Kidney (tissue), 14 donors: ENCODE results near the gene LSAMP. TPM values are rescaled to one million over a fixed set of nuclear protein-coding genes. Genes with fewer than 3 reads are reported as not detected.

Experiments
- DNase-seq, 5 donors: peaks; one replicate each; pipeline ENCODE4 v3.0.0-alpha.2; 2013 to 2020
- FAIRE-seq: peaks from 2 replicates; lab custom pipeline; 2012; peaks lifted over from hg19 to GRCh38; lab: Jason Lieb, UNC
- H3K27ac ChIP-seq, 2 donors: one replicate each; pipeline ENCODE4 v1.7.0; 2013; ENCODE audit warnings: low read depth in 2 of 2, low read length in 2 of 2, inconsistent platforms in 1 of 2
- H3K27me3 ChIP-seq: one replicate; pipeline ENCODE4 v1.7.1; 2013; ENCODE audit warnings: low read length, inconsistent platforms; ENCODE audit not compliant: control insufficient read depth, insufficient read depth
- H3K36me3 ChIP-seq, 3 donors: one replicate each; pipeline versions ENCODE4 v1.7.0 to v1.7.1; 2013; ENCODE audit warnings: low read length in 3 of 3, control low read depth in 1 of 3, inconsistent platforms in 1 of 3; ENCODE audit not compliant: insufficient read depth in 3 of 3, control insufficient read depth in 2 of 3
- H3K4me1 ChIP-seq, 3 donors: one replicate each; pipeline versions ENCODE4 v1.7.0 to v1.7.1; 2013; ENCODE audit warnings: low read length in 3 of 3, inconsistent platforms in 1 of 3, low read depth in 1 of 3; ENCODE audit not compliant: control insufficient read depth in 2 of 3, insufficient read depth in 2 of 3
- H3K4me3 ChIP-seq, 3 donors: one replicate each; pipeline versions ENCODE4 v1.7.0 to v1.8.1; 2013; ENCODE audit warnings: low read length in 3 of 3, control low read depth in 1 of 3, inconsistent platforms in 1 of 3
- H3K9ac ChIP-seq, 3 donors: one replicate each; pipeline versions ENCODE4 v1.7.0 to v1.7.1; 2013; ENCODE audit warnings: low read length in 3 of 3, control low read depth in 1 of 3, inconsistent platforms in 1 of 3
- H3K9me3 ChIP-seq, 3 donors: one replicate each; pipeline versions ENCODE4 v1.7.0 to v1.7.1; 2013; ENCODE audit warnings: low read length in 3 of 3, control low read depth in 1 of 3, inconsistent platforms in 1 of 3; ENCODE audit not compliant: control insufficient read depth in 2 of 3, insufficient read depth in 1 of 3
- CTCF ChIP-seq: IDR thresholded peaks from 3 replicates; pipeline ENCODE4 v1.5.1; 2012; ENCODE audit warnings: mild to moderate bottlenecking, moderate library complexity, borderline replicate concordance; ENCODE audit not compliant: insufficient read depth; ENCODE audit errors: extremely low read depth
- intact Hi-C: fragments of 100-400 bp; cut with DNase I; formaldehyde crosslinking; loops from one replicate; pipeline ENCODE4 v1.11.1; 2022
- polyA plus RNA-seq: library from polyadenylated mRNA; stranded (reverse); fragments of 350-450 nt; fragmentation: Illumina TruSeq; extraction: RNeasy Lipid Tissue Mini Kit (QIAGEN cat#74804); gene quantifications from one replicate; pipeline ENCODE4 v1.2.3, GENCODE V29; 2014; ENCODE audit warnings: low read depth, low replicate concordance; ENCODE audit not compliant: insufficient read depth
- total RNA-seq: library from RNA; stranded (reverse); fragmentation: NEBNext Ultra II Directional; extraction: Animal tissue kit (Norgen Biotek cat#: 25700); gene quantifications from one replicate; pipeline ENCODE4 v1.2.1, GENCODE V29; 2021
- donor health status: control.
- donor health status: control.
- donor health status: control.
- donor health status: control.
- donor health status: control.
- donor health status: DM: yes; HTN: yes; CAD: no.
- donor health status: Normal renal cell carcinoma (clear cell type).

Gene LSAMP
- total and polyA plus RNA-seq, 2 donors from 2014 or later: 1.4 to 3.5 TPM

DNA sequence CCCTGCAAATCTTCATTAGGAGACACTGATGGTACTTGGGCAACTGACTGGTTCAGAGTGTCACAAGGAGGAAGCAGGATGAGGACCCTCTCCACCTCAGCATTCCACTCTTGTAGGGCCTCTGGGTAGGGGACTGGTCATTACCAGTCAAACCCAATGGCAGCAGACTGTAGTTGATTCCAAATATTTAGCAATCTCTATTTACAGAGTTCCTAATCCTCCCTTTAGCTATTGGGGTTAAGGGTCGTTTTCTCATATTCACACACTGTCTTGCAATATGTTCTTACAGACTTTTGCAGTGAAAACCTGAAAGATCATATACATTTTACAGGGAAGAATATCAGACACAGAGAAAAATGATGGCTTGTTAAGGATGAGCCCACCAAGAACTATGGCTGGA lies 424.3 kb downstream of the LSAMP start:
- Histone ChIP-seq H3K9me3 (no peaks in the 10 kb centered on the region), H3K36me3 (no peaks in the 10 kb centered on the region), H3K4me3 (no peak overlapping the region), H3K27ac (no peak overlapping the region), H3K27me3 (no peaks in the 10 kb centered on the region), H3K4me1 (no peaks in the 10 kb centered on the region), H3K9ac (no peak overlapping the region)
- no peak for TF ChIP-seq CTCF
- FAIRE-seq (no peak), DNase-seq (no peak)
- intact Hi-C loops: no loop called here

DNA sequence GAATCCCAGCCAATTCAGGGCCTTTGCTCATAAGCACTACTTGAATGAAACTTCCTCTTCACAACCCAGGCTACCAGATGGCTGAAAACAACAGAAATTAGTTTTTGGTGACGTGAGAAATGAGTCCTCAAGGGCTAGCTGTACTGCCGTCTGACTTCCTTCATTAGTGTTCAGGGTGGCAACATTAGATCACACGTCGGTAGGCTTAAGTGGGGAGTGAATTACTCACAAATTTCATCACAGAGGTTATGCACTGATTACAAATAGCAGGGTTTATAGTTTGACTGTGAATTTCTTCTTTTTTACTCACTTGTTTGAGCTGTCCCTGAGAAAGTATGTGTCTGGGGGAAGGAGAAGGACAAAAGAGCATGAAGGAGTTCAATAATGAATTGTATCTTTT lies 424.8 kb downstream of the LSAMP start:
- H3K4me1 ChIP-seq: no peaks in the 10 kb centered on the region
- no peak overlapping the region for H3K27ac ChIP-seq
- no peak for FAIRE-seq
- H3K9ac ChIP-seq: no peak overlapping the region
- no peak for TF ChIP-seq CTCF
- intact Hi-C loops: no loop called here
- DNase-seq: no peak
- H3K4me3 ChIP-seq: no peak overlapping the region
- H3K9me3 ChIP-seq: no peaks in the 10 kb centered on the region
- no peaks in the 10 kb centered on the region for H3K27me3 ChIP-seq
- no peaks in the 10 kb centered on the region for H3K36me3 ChIP-seq

DNA sequence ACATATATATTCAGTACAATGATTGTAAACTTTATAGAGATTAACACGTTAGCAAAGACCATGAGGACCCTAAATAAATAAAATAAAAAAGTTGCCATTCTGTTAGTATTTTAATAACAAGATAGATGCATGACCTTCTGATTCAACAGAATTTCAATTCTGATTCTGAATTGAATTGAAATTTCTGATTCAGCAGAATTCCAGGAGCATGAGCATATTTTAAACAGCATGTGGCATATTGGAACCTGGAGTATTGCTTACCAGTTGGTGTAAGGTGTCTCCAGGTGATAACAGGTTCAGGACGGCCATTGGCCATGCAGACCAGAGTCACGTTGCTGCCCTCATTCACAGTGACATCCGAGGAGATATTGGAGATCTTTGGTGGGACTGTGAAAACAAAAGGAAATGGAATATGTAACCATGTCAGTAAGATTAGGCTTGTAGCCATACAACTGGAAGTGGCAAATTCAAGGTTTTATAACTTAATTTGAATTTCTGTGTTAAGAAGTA lies 426.0 kb downstream of the LSAMP start:
- Histone ChIP-seq H3K36me3 (no peaks in the 10 kb centered on the region), H3K9ac (no peak overlapping the region), H3K4me3 (no peak overlapping the region), H3K4me1 (no peaks in the 10 kb centered on the region), H3K27ac (no peak overlapping the region), H3K9me3 (no peaks in the 10 kb centered on the region), H3K27me3 (no peaks in the 10 kb centered on the region)
- FAIRE-seq (no peak), DNase-seq (no peak)
- intact Hi-C loops: no loop called here
- TF ChIP-seq CTCF: no peak

- intact Hi-C loops: no loop called here
- Histone ChIP-seq H3K4me3 (no peak overlapping the region), H3K27me3 (no peaks in the 10 kb centered on the region), H3K9me3 (no peaks in the 10 kb centered on the region), H3K27ac (no peak overlapping the region), H3K4me1 (no peaks in the 10 kb centered on the region), H3K36me3 (no peaks in the 10 kb centered on the region), H3K9ac (no peak overlapping the region)
- no peak for FAIRE-seq
- DNase-seq: no peak
- TF ChIP-seq CTCF: no peak
Observed at GRCh38 chr3:116018646-116019045, 426.6 kb downstream of the LSAMP start.
